GM23248 (cell line): ENCODE data around the gene THSD4.

Experiments used
- EZH2 ChIP-seq: fragments of 200-600 bp; sonication (generic); IDR thresholded peaks from 2 replicates; pipeline ENCODE4 v1.6.1; 2018; ENCODE audit warnings: antibody characterized with exemption, mild to moderate bottlenecking; ENCODE audit not compliant: insufficient read depth, poor library complexity, severe bottlenecking
- EZH2phosphoT487 ChIP-seq: fragments of 200-600 bp; sonication (generic); IDR thresholded peaks from 2 replicates; pipeline ENCODE4 v1.6.1; 2018; ENCODE audit warnings: antibody characterized with exemption, moderate library complexity, mild to moderate bottlenecking, low read depth; ENCODE audit not compliant: insufficient read depth

GRCh38 chr15:71396536-71397125, 281.4 kb downstream of the THSD4 start:
- TF ChIP-seq EZH2: no peak
- TF ChIP-seq EZH2phosphoT487: no peak
